K562 (cell line): ENCODE results near the gene MTNR1B. TPM values are rescaled to one million over a fixed set of nuclear protein-coding genes. Genes with fewer than 3 reads are reported as not detected.

Experiments
- ATAC-seq: fragments of 200-7000 bp; cut with Tn5 transposase; 3 replicates; pipeline ENCODE4 v1.9.1; 2020; ENCODE audit warnings: moderate library complexity
- BruUV-seq: library from RNA; stranded (reverse); fragments of 400-500 nt; replicated peaks from 2 replicates; lab custom pipeline; 2021; lab: Mats Ljungman, UMichigan
- CTCF ChIA-PET: fragments of 300-600 bp; formaldehyde crosslinking; extraction: SDS; loops from one replicate; lab custom pipeline; 2021; ENCODE audit warnings: low intra/inter-chr PET ratio; lab: Yijun Ruan, JAX
- POLR2A ChIA-PET: fragments of 300-600, 350-650 bp; sonication (Branson Sonifier 250); formaldehyde crosslinking; extraction: SDS; loops from one replicate; lab custom pipeline; 2021; ENCODE audit warnings: antibody characterized with exemption, inconsistent platforms; lab: Yijun Ruan, JAX
- DNase-seq, 4 experiments: peaks; one replicate each; pipeline versions ENCODE4 v3.0.0 to v3.0.0-alpha.2; 2011 to 2018; ENCODE audit warnings: low spot score in 3 of 4, mixed read lengths in 3 of 4; ENCODE audit errors: extremely low read depth in 1 of 4
- FAIRE-seq: peaks from 2 replicates; lab custom pipeline; 2011; peaks lifted over from hg19 to GRCh38; lab: Jason Lieb, UNC
- H2AFZ ChIP-seq: 2 replicates; pipeline ENCODE4 v1.6.0; 2011; ENCODE audit warnings: low read depth, low read length, control low read depth, inconsistent platforms
- H3K27ac ChIP-seq: fragments of 200-600 bp; 3 replicates; pipeline ENCODE4 v1.8.0; 2011; ENCODE audit warnings: low read depth, mild to moderate bottlenecking, control low read depth, inconsistent platforms, low read length, moderate library complexity, mixed read lengths; ENCODE audit errors: extremely low read depth
- H3K27me3 ChIP-seq, 2 experiments: fragments of 300-600 bp in 1 of 2; 2 replicates in 1 of 2; 3 replicates in 1 of 2; pipeline versions ENCODE4 v1.6.0 to v1.8.0; 2011; ENCODE audit warnings: inconsistent platforms in 2 of 2, low read length in 2 of 2, mild to moderate bottlenecking in 1 of 2, mixed read lengths in 1 of 2, moderate library complexity in 1 of 2; ENCODE audit not compliant: control insufficient read depth in 2 of 2, insufficient read depth in 2 of 2
- H3K36me3 ChIP-seq: fragments of 300-600 bp; 3 replicates; pipeline ENCODE4 v1.8.0; 2011; ENCODE audit warnings: mild to moderate bottlenecking, low read length, inconsistent platforms; ENCODE audit not compliant: control insufficient read depth, insufficient read depth
- H3K4me1 ChIP-seq, 2 experiments: fragments of 200-600 bp in 1 of 2; replicated peaks in 1 of 2; 2 replicates in 1 of 2; 3 replicates in 1 of 2; pipeline versions ENCODE4 v1.5.1 to v1.8.0; 2011; ENCODE audit warnings: inconsistent platforms in 2 of 2, low read length in 2 of 2, mild to moderate bottlenecking in 1 of 2, mixed read lengths in 1 of 2, moderate library complexity in 1 of 2; ENCODE audit not compliant: control insufficient read depth in 2 of 2, insufficient read depth in 2 of 2
- H3K4me2 ChIP-seq: 2 replicates; pipeline ENCODE4 v1.6.1; 2011; ENCODE audit warnings: low read length, control low read depth, inconsistent platforms, mixed read lengths; ENCODE audit not compliant: insufficient read depth
- H3K4me3 ChIP-seq: fragments of 200-600 bp; sonication (generic), shearing (Covaris generic); 2 replicates; pipeline ENCODE4 v1.5.1; 2016; ENCODE audit warnings: control low read depth, inconsistent platforms
- H3K79me2 ChIP-seq: fragments of 200-600 bp; 3 replicates; pipeline ENCODE4 v1.8.0; 2011; ENCODE audit warnings: low read length, inconsistent platforms; ENCODE audit not compliant: control insufficient read depth, insufficient read depth
- H3K9ac ChIP-seq, 2 experiments: 2 replicates each; pipeline versions ENCODE4 v1.6.0 to v1.6.1; 2011; ENCODE audit warnings: low read depth in 2 of 2, low read length in 2 of 2, control low read depth in 1 of 2, inconsistent platforms in 1 of 2, mild to moderate bottlenecking in 1 of 2, mixed read lengths in 1 of 2; ENCODE audit not compliant: insufficient read depth in 1 of 2
- H3K9me1 ChIP-seq: one replicate; pipeline ENCODE4 v1.6.0; 2011; ENCODE audit warnings: inconsistent platforms, mild to moderate bottlenecking, low read length, moderate library complexity; ENCODE audit not compliant: control insufficient read depth, insufficient read depth
- H3K9me3 ChIP-seq: replicated peaks from 2 replicates; pipeline ENCODE4 v1.5.1; 2011; ENCODE audit warnings: low read depth, low read length, inconsistent platforms; ENCODE audit not compliant: control insufficient read depth, insufficient read depth
- H4K20me1 ChIP-seq: replicated peaks from 2 replicates; pipeline ENCODE4 v1.6.1; 2011; ENCODE audit warnings: low read length, inconsistent platforms, mixed read lengths; ENCODE audit not compliant: control insufficient read depth, insufficient read depth
- ATF7 ChIP-seq: fragments of 450-650 bp; IDR thresholded peaks from 2 replicates; pipeline ENCODE4 v1.7.1; 2014; ENCODE audit warnings: mild to moderate bottlenecking, moderate library complexity
- BCLAF1 ChIP-seq, 2 experiments: fragments of 450-650 bp in 1 of 2; IDR thresholded peaks; 2 replicates each; pipeline ENCODE4 v1.6.1; 2011 to 2017; ENCODE audit warnings: low read depth in 2 of 2, antibody characterized with exemption in 1 of 2, borderline replicate concordance in 1 of 2, low read length in 1 of 2, mild to moderate bottlenecking in 1 of 2, mixed read lengths in 1 of 2; ENCODE audit not compliant: control insufficient read depth in 1 of 2
- DIDO1 ChIP-seq: fragments of 450-650 bp; IDR thresholded peaks from 2 replicates; pipeline ENCODE4 v1.6.1; 2016; ENCODE audit warnings: low read depth, missing biosample characterization, missing genetic modification characterization
- FOXP1 ChIP-seq: sonication (generic); formaldehyde crosslinking; IDR thresholded peaks from 2 replicates; pipeline ENCODE4 v1.8.0; 2022; ENCODE audit warnings: mild to moderate bottlenecking, missing genetic modification reagents
- JUNB ChIP-seq: fragments of 450-650 bp; formaldehyde crosslinking; conservative IDR thresholded peaks from 2 replicates; pipeline ENCODE4 v1.4.0; 2020; ENCODE audit warnings: mild to moderate bottlenecking
- MAFF ChIP-seq: IDR thresholded peaks from 2 replicates; pipeline ENCODE4 v1.6.1; 2012; ENCODE audit warnings: low read length, improper control_type of control experiment
- NCOA2 ChIP-seq, 2 experiments: fragments of 450-650 bp; IDR thresholded peaks; 2 replicates each; pipeline ENCODE4 v1.6.1; 2018; ENCODE audit warnings: mild to moderate bottlenecking in 2 of 2, moderate library complexity in 1 of 2; ENCODE audit not compliant: partially characterized antibody in 2 of 2
- NFIC ChIP-seq: fragments of 450-650 bp; IDR thresholded peaks from 2 replicates; pipeline ENCODE4 v1.6.1; 2017; ENCODE audit warnings: mild to moderate bottlenecking, inconsistent platforms
- RBM15 ChIP-seq: fragments of 200-400 bp; formaldehyde crosslinking; IDR thresholded peaks from 2 replicates; pipeline ENCODE4 v1.6.1; 2018; ENCODE audit warnings: mild to moderate bottlenecking, low read length, moderate library complexity; ENCODE audit not compliant: insufficient read depth
- SLC30A9 ChIP-seq: fragments of 250-450 bp; sonication (Bioruptor Pico); IDR thresholded peaks from 2 replicates; pipeline ENCODE4 v1.8.0; 2022; ENCODE audit warnings: mild to moderate bottlenecking, moderate library complexity
- SMAD4 ChIP-seq: fragments of 250-450 bp; sonication (Bioruptor Pico); conservative IDR thresholded peaks from 2 replicates; pipeline ENCODE4 v1.8.0; 2021; ENCODE audit warnings: inconsistent platforms, mild to moderate bottlenecking, moderate library complexity
- TFAP4 ChIP-seq: sonication (generic); formaldehyde crosslinking; IDR thresholded peaks from 2 replicates; pipeline ENCODE4 v1.8.0; 2022; ENCODE audit warnings: missing genetic modification reagents, mild to moderate bottlenecking, moderate library complexity, borderline replicate concordance
- ZNF3 ChIP-seq: fragments of 250-450 bp; sonication (Bioruptor Pico); IDR thresholded peaks from 2 replicates; pipeline ENCODE4 v1.5.0; 2021; ENCODE audit warnings: mild to moderate bottlenecking, moderate library complexity
- ZNF398 ChIP-seq: fragments of 250-450 bp; sonication (Bioruptor Pico); IDR thresholded peaks from 2 replicates; pipeline ENCODE4 v1.8.0; 2021; ENCODE audit warnings: moderate library complexity, mild to moderate bottlenecking, inconsistent platforms
- ZNF583 ChIP-seq: fragments of 250-450 bp; sonication (Bioruptor Pico); IDR thresholded peaks from 2 replicates; pipeline ENCODE4 v1.4.0; 2020
- ZNF696 ChIP-seq: fragments of 250-450 bp; sonication (Bioruptor Pico); conservative IDR thresholded peaks from 2 replicates; pipeline ENCODE4 v1.4.0; 2020; ENCODE audit warnings: mild to moderate bottlenecking, moderate library complexity
- ZNF77 ChIP-seq: fragments of 250-450 bp; sonication (Bioruptor Pico); IDR thresholded peaks from 2 replicates; pipeline ENCODE4 v1.5.0; 2020
- ZSCAN29 ChIP-seq: fragments of 450-650 bp; IDR thresholded peaks from 2 replicates; pipeline ENCODE4 v1.6.1; 2017
- WGBS: fragments of 100-300 bp; shearing (Covaris generic); methylation state at CpG from one replicate; pipeline ENCODE4 v1.1.6; 2016; ENCODE audit warnings: low coverage, mixed read lengths; ENCODE audit not compliant: insufficient coverage; ENCODE audit errors: missing lambda C conversion rate; 5-methylcytosine and 5-hydroxymethylcytosine counted together
- in situ Hi-C: fragments of 300-500 bp; cut with MboI; formaldehyde crosslinking; loops from 4 replicates; pipeline ENCODE4 v1.15.0; 2018; ENCODE audit warnings: inconsistent platforms, mixed read lengths
- intact Hi-C: fragments of 100-400 bp; cut with micrococcal nuclease; formaldehyde crosslinking; loops from 2 replicates; pipeline ENCODE4 v1.14.2; 2022
- polyA plus RNA-seq, 8 experiments: library from polyadenylated mRNA; depleted of rRNA in 4 of 8; stranded (reverse) in 5 of 8; unstranded in 3 of 8; fragments of >200 nt; fragmentation: Nextera tagmentation in 2 of 8; fragmentation: Illumina TruSeq in 1 of 8; extraction: Ambion mirVana in 2 of 8; extraction: Trizol in 1 of 8; gene quantifications; 2 replicates each; pipeline versions ENCODE4 v1.2.1 to v1.2.3, GENCODE V29; 2011 to 2014; ENCODE audit warnings: inconsistent platforms in 1 of 8, missing spikeins in 1 of 8
- total RNA-seq, 7 experiments: library from RNA; depleted of rRNA in 6 of 7; stranded (reverse); fragments of >200 nt in 6 of 7; fragmentation: Illumina TruSeq in 2 of 7; extraction: Trizol in 2 of 7; gene quantifications; 2 replicates each; pipeline versions ENCODE4 v1.2.1 to v1.2.3, GENCODE V29; 2011 to 2021; ENCODE audit warnings: low replicate concordance in 1 of 7

The MTNR1B gene
- total and polyA plus RNA-seq, 9 of the 15 experiments (the other 6 are each of a cell fraction or from before 2014, with no cell fraction given), result not detected

- Histone ChIP-seq H3K79me2 (no peaks in the 10 kb centered on the region), H3K4me3 (no peak overlapping the region), H4K20me1 (no peaks in the 10 kb centered on the region), H3K27me3 (peaks cover 0 to 12% of the 10 kb centered on the region in 2 experiments; a peak in 2 of 5 replicates), H3K9ac (no peak overlapping the region), H3K27ac (no peak overlapping the region), H3K9me3 (no peaks in the 10 kb centered on the region), H3K4me2 (no peak overlapping the region), H3K9me1 (no peaks in the 10 kb centered on the region), H2AFZ (no peak overlapping the region), H3K4me1 (peaks cover 0 to 4% of the 10 kb centered on the region in 2 experiments; a peak in 2 of 5 replicates), H3K36me3 (no peaks in the 10 kb centered on the region)
- DNase-seq (no peak), FAIRE-seq (no peak), ATAC-seq (no peak)
- in situ Hi-C loops, result no loop called here
- CTCF ChIA-PET, result no interaction called here
- intact Hi-C loops, result no loop called here
- WGBS, result 18% methylated on average over 15 of the region's 16 CpGs
- no TSS peak for BruUV-seq
- POLR2A ChIA-PET, result no interaction called here
- TF ChIP-seq FOXP1 (CRISPR knock-in tag) (no peak), NFIC (no peak), ZSCAN29 (no peak), JUNB (CRISPR knock-in tag) (no peak), MAFF (no peak), ZNF583 (CRISPR knock-in tag) (no peak), ZNF3 (CRISPR knock-in tag) (no peak), BCLAF1 (IDR thresholded peaks at IDR 0.05; ENCODE audit: borderline replicate concordance in 1 of 2, control insufficient read depth in 1 of 2, low read depth in 2 of 2, low read length in 1 of 2) (no peak), ZNF398 (CRISPR knock-in tag) (no peak), SLC30A9 (CRISPR knock-in tag) (no peak), RBM15 (no peak), DIDO1 (tag) (no peak), ATF7 (no peak), SMAD4 (no peak), TFAP4 (CRISPR knock-in tag) (no peak), ZNF696 (CRISPR knock-in tag) (no peak), ZNF77 (CRISPR knock-in tag) (no peak), NCOA2 (IDR thresholded peaks at IDR 0.05; ENCODE audit: partially characterized antibody in 2 of 2) (no peak)
These were observed 188 bp upstream of the MTNR1B start for GRCh38 chr11:92969293-92969633.
